OCI-LY7 (cell line): Measurements from ENCODE around the gene XYLT1.

Source experiments
- EZH2phosphoT487 ChIP-seq: fragments of 200-600 bp; sonication (generic); IDR thresholded peaks from 2 replicates; pipeline ENCODE4 v1.6.1; 2018; ENCODE audit warnings: low read depth, borderline replicate concordance, mild to moderate bottlenecking, mixed run types, antibody characterized with exemption, low read length, moderate library complexity, mixed read lengths
- TF ChIP-seq, protein P1 (sequence below): fragments of 200-600 bp; sonication (generic); conservative IDR thresholded peaks from 2 replicates; pipeline ENCODE4 v1.5.1; 2014; ENCODE audit warnings: mild to moderate bottlenecking, antibody characterized with exemption, low read length, moderate library complexity, mixed read lengths

DNA sequence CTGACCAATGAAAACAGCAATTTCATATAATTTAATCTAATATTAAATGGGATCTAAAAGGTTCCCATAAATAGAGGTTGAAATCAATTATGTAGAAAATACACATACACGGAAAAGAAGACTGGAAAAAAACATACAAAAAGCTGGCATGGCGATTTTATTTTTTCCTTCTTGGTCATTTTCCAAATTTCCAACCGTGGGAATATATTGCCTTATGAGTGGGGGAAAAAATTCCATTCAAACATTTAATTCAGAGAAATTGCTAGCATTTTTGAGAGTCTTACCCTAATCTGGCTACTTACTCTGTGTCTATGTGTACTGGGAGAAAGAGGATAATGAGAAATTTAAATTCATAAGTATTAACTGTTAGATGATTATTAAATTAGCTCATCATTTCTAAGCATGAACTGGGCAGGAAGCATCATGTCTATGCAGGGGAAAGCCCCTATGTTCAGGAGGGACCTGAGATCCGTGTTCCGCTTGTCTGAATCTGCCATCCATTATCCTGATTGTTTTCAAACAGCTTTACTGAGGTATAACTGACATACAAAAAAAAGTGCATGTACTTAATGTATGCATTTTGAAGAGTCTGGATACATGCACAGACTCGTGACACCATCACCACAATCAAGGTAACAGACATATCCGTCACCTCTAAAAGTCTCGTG, 145.2 kb downstream of the XYLT1 start:
- TF ChIP-seq, protein P1, sequence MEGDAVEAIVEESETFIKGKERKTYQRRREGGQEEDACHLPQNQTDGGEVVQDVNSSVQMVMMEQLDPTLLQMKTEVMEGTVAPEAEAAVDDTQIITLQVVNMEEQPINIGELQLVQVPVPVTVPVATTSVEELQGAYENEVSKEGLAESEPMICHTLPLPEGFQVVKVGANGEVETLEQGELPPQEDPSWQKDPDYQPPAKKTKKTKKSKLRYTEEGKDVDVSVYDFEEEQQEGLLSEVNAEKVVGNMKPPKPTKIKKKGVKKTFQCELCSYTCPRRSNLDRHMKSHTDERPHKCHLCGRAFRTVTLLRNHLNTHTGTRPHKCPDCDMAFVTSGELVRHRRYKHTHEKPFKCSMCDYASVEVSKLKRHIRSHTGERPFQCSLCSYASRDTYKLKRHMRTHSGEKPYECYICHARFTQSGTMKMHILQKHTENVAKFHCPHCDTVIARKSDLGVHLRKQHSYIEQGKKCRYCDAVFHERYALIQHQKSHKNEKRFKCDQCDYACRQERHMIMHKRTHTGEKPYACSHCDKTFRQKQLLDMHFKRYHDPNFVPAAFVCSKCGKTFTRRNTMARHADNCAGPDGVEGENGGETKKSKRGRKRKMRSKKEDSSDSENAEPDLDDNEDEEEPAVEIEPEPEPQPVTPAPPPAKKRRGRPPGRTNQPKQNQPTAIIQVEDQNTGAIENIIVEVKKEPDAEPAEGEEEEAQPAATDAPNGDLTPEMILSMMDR, result no peak
- no peak for TF ChIP-seq EZH2phosphoT487
